ENCODE measurements around the gene DESI1. TPM values are rescaled to one million over a fixed set of nuclear protein-coding genes. Genes with fewer than 3 reads are reported as not detected.

Gene DESI1
- total and polyA plus RNA-seq, 12 donors, result 22.7 to 73.1 (median 36.0) TPM

DNA sequence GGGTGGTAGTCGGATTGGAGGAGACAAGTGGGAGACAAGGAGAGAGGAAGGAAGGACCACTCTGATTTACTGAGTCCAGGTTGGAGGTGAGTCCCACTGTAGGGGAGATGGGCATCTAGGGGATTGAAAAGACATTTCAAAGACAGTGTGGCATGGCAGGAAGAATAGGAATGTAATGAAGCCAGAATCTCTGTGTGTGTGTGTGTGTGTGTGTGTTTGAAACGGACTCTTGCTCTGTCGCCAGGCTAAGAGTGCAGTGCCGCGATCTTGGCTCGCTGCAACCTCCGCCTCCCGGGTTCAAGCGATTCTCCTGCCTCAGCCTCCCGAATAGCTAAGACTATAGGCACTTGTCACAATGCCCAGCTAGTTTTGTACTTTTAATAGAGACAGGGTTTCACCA is 64.3 kb downstream of the DESI1 start:
- DNase-seq (no peak), ATAC-seq (no peak)
- Histone ChIP-seq H3K36me3 (no peaks in the 10 kb centered on the region), H3K27me3 (peaks cover 0 to 15% (median 0%) of the 10 kb centered on the region in 7 donors), H3K27ac (peak overlapping the region in 6 of 10 donors; percentile 64 to 80 (median 74)), H3K4me3 (no peak overlapping the region), H3K9me3 (no peaks in the 10 kb centered on the region), H3K4me1 (peaks cover 7 to 42% (median 24%) of the 10 kb centered on the region in 9 donors)
- WGBS, 2 donors, result 85 to 88% methylated on average over 10 of the region's 10 CpGs
- intact Hi-C loops (cut with DNase I), result loop anchor here in 1 of 10 donors (5.0 kb wide), 1 partner anchor 1979 kb away; no protein-coding TSS in a partner anchor
- TF ChIP-seq, protein P1, sequence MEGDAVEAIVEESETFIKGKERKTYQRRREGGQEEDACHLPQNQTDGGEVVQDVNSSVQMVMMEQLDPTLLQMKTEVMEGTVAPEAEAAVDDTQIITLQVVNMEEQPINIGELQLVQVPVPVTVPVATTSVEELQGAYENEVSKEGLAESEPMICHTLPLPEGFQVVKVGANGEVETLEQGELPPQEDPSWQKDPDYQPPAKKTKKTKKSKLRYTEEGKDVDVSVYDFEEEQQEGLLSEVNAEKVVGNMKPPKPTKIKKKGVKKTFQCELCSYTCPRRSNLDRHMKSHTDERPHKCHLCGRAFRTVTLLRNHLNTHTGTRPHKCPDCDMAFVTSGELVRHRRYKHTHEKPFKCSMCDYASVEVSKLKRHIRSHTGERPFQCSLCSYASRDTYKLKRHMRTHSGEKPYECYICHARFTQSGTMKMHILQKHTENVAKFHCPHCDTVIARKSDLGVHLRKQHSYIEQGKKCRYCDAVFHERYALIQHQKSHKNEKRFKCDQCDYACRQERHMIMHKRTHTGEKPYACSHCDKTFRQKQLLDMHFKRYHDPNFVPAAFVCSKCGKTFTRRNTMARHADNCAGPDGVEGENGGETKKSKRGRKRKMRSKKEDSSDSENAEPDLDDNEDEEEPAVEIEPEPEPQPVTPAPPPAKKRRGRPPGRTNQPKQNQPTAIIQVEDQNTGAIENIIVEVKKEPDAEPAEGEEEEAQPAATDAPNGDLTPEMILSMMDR (IDR thresholded peaks at IDR 0.05), result no peak

DNA sequence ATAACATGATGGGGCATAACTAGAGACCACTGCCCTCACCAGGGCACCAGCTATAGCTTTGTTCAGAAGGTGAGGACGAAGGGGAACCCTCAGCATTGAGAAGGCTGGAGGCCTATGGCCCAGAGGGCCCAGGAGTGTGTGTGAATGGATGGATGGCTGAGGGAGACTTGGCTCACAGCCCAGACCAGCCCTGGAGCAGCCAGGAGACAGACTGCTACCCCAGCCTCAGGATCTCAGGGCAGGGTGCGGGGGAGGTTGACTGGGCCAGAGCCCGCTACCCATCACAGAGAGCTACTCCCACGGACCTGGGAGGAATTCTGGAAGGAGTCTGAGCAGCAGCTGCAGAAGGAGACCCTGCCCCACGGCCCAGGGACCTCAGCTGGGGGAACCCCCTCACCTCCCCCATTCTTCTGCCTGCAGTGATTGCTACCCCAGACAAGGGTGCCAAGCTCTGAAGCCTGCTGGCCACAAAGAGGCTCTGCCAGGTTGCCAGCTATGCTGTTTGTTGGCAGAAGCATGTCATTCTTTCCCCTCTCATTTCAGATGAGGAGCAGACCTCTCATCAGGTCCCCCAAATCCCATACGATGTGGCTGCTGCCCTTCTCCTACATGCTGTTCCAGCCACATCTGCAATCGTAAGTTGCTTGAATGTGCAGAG is 65.4 kb downstream of the DESI1 start:
- DNase-seq, result no peak
- no peak overlapping the region for H3K27ac ChIP-seq
- no peak overlapping the region for H3K4me3 ChIP-seq
- TF ChIP-seq, protein P1 (IDR thresholded peaks at IDR 0.05), result no peak
- H3K36me3 ChIP-seq, result no peaks in the 10 kb centered on the region
- H3K27me3 ChIP-seq, result peaks cover 0 to 6% (median 0%) of the 10 kb centered on the region in 7 donors
- peak in 2 of 8 donors; percentile 17 to 39 for ATAC-seq
- WGBS, 2 donors, result 63 to 68% methylated on average over 7 of the region's 7 CpGs
- intact Hi-C loops (cut with DNase I), result loop anchor here in 1 of 10 donors (5.0 kb wide), 1 partner anchor 1978 kb away; no protein-coding TSS in a partner anchor
- no peaks in the 10 kb centered on the region for H3K9me3 ChIP-seq
- peaks cover 7 to 38% (median 24%) of the 10 kb centered on the region in 9 donors for H3K4me1 ChIP-seq

DNA sequence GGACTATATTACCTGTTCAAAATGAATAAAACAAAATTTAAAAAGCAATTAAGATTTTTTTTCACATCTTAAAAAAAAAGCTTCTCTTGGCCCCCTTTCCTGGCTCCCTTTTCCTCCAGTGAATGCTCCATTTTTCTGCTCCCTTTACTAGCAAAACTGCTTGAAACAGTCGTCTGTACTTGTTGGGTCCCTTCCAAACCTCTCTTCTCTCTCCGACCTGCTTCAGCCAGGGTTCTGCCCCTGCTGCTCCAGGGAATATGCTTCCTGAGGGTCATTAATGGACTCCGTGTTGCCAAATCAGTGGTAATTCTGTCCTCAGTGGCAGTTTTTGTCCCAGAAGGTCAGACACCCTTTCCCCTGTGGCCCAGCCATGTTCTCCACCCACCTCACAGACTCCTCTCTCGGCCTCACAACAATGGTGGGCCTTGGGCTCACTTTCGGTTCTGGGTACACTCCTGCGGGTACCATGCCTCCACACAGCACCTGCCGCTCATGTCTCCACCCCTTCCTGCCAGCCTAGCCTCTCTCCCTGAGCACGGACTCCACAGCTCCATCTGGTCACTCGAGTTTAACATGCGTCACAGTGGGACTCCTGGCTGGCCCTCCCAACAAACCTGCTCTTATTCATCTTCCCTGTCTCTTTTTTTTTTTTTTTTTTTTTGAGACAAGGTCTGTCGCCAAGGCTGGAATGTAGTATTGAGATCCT is 68.8 kb downstream of the DESI1 start:
- intact Hi-C loops (cut with DNase I), result loop anchor here in 2 of 10 donors (2.0 to 5.0 kb wide), 2 partner anchors 45 kb away; no protein-coding TSS in a partner anchor
- Histone ChIP-seq H3K4me1 (peaks cover 3 to 16% (median 8%) of the 10 kb centered on the region in 9 donors), H3K4me3 (no peak overlapping the region), H3K27me3 (no peaks in the 10 kb centered on the region), H3K27ac (no peak overlapping the region), H3K36me3 (no peaks in the 10 kb centered on the region), H3K9me3 (no peaks in the 10 kb centered on the region)
- ATAC-seq (no peak), DNase-seq (no peak)
- TF ChIP-seq, protein P1 (IDR thresholded peaks at IDR 0.05), result no peak
- 64 to 74% methylated on average over 10 of the region's 11 CpGs for WGBS, 2 donors

DNA sequence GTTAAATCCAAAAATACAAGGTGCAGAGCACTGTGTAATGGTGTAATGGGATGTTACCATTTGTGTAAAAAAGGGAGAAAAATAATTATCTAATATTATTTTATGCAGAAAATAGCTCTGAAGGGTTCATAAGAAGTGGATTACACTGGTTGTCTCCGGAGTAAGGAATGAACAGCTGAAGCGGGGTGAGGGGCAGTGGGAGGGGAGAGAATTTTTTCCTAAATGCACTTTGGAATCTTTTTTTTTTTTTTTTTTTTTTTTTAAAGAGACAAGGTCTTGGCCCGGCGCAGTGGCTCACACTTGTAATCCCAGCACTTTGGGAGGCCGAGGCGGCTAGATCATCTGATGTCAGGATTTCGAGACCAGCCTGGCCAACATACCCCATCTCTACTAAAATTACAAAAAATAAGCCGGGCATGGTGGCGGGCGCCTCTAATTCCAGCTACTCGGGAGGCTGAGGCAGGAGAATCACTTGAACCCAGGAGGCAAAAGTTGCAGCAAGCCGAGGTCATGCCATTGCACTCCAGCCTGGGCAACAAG is 69.8 kb downstream of the DESI1 start:
- ATAC-seq, result no peak
- Histone ChIP-seq H3K9me3 (no peaks in the 10 kb centered on the region), H3K27ac (no peak overlapping the region), H3K27me3 (no peaks in the 10 kb centered on the region), H3K36me3 (no peaks in the 10 kb centered on the region), H3K4me1 (peaks cover 0 to 9% (median 4%) of the 10 kb centered on the region in 9 donors), H3K4me3 (no peak overlapping the region)
- WGBS, 2 donors, result 86% methylated on average over 12 of the region's 12 CpGs
- intact Hi-C loops (cut with DNase I), result loop anchor here in 1 of 10 donors (5.0 kb wide), 1 partner anchor 46 kb away; no protein-coding TSS in a partner anchor
- TF ChIP-seq, protein P1 (IDR thresholded peaks at IDR 0.05), result no peak
- no peak for DNase-seq
